ENCODE data around the gene NSMF.

NSMF gene

GRCh38 chr9:137459152-137459600 is at the start of gene NSMF:
Gene NSMF, minus strand, starts transcription at chr9:137459334. Its CDS starts 232 bp downstream, at chr9:137459102.
- DNase-seq, result peak; percentile 95

- no peak for DNase-seq
Measured at GRCh38 chr9:137506702-137507171, 47.6 kb upstream of the NSMF start.

- no peak for DNase-seq
Measured at GRCh38 chr9:137506274-137506673, 47.1 kb upstream of the NSMF start.

GRCh38 chr9:137505421-137506140 is 46.4 kb upstream of the NSMF start:
- DNase-seq, result no peak

- no peak for DNase-seq
Measured at GRCh38 chr9:137504432-137504777, 45.3 kb upstream of the NSMF start.

- no peak for DNase-seq
Measured at GRCh38 chr9:137502008-137502911, 43.1 kb upstream of the NSMF start.

GRCh38 chr9:137501457-137501856 is 42.3 kb upstream of the NSMF start:
- DNase-seq, result no peak

GRCh38 chr9:137500666-137501397 is 41.7 kb upstream of the NSMF start:
- no peak for DNase-seq

GRCh38 chr9:137499858-137500661 is 40.9 kb upstream of the NSMF start:
- no peak for DNase-seq

- DNase-seq, result no peak
Measured at GRCh38 chr9:137499416-137499815, 40.3 kb upstream of the NSMF start.

- DNase-seq, result no peak
Measured at GRCh38 chr9:137498720-137499150, 39.6 kb upstream of the NSMF start.

GRCh38 chr9:137497921-137498719 is 39.0 kb upstream of the NSMF start:
- DNase-seq, result no peak

- no peak for DNase-seq
Measured at GRCh38 chr9:137496601-137497375, 37.7 kb upstream of the NSMF start.

- no peak for DNase-seq
Measured at GRCh38 chr9:137494550-137495351, 35.6 kb upstream of the NSMF start.

GRCh38 chr9:137494104-137494544 is 35.0 kb upstream of the NSMF start:
- no peak for DNase-seq

GRCh38 chr9:137493364-137494103 is 34.4 kb upstream of the NSMF start:
- no peak for DNase-seq

GRCh38 chr9:137492464-137493363 is 33.6 kb upstream of the NSMF start:
- DNase-seq, result peak; percentile 13
